ENCODE measurements around the gene AACS. TPM values are rescaled to one million over a fixed set of nuclear protein-coding genes. Genes with fewer than 3 reads are reported as not detected.

The AACS gene
- total and polyA plus RNA-seq, 2 of the 8 experiments (the other 6 are each of a cell fraction or from before 2014, with no cell fraction given), result 51.9 to 52.4 TPM

GRCh38 chr12:125104982-125105381 is 39.7 kb downstream of the AACS start (continued):
- no peak for TF ChIP-seq EGR1 (IDR thresholded peaks at IDR 0.05; ENCODE audit: borderline replicate concordance, low read depth, low read length)
- TF ChIP-seq KDM4A (IDR thresholded peaks at IDR 0.05; ENCODE audit: low read depth, low read length, severe bottlenecking), result no peak
- no peak for TF ChIP-seq HDAC6 (IDR thresholded peaks at IDR 0.05; ENCODE audit: low read depth, low read length)
- TF ChIP-seq GABPA (IDR thresholded peaks at IDR 0.05; ENCODE audit: borderline replicate concordance, insufficient read depth, low read length), result no peak
- TF ChIP-seq PHF8 (conservative IDR thresholded peaks at IDR 0.05; ENCODE audit: low read depth, low read length), result no peak
- TF ChIP-seq KDM1A (IDR thresholded peaks at IDR 0.05; ENCODE audit: borderline replicate concordance, low read length), result no peak
- TF ChIP-seq SP1 (IDR thresholded peaks at IDR 0.05; ENCODE audit: low read depth, low read length), result no peak
- no peak for TF ChIP-seq RBBP5 (IDR thresholded peaks at IDR 0.05; ENCODE audit: borderline replicate concordance, low read depth, low read length)

All from H1 (cell line).